DOHH2 (cell line): ENCODE results near the gene PPIB.
A peak's percentile ranks its signal among the peaks of the same experiment; 100 is the strongest.

ENCODE experiments used
- H3F3A ChIP-seq: fragments of 200-600 bp; sonication (generic), shearing (Covaris generic); 2 replicates; pipeline ENCODE4 v1.6.0; 2016; ENCODE audit warnings: antibody characterized with exemption, mild to moderate bottlenecking; ENCODE audit not compliant: control insufficient read depth, insufficient read depth
- H3K27ac ChIP-seq: fragments of 200-600 bp; sonication (generic); 2 replicates; pipeline ENCODE4 v1.5.1; 2014; ENCODE audit warnings: low read depth, mild to moderate bottlenecking, low read length, moderate library complexity
- H3K27me3 ChIP-seq: fragments of 200-600 bp; sonication (generic); 2 replicates; pipeline ENCODE4 v1.6.1; 2014; ENCODE audit warnings: mild to moderate bottlenecking, low read length, mixed read lengths; ENCODE audit not compliant: control insufficient read depth
- H3K36me3 ChIP-seq: fragments of 200-600 bp; sonication (generic); 2 replicates; pipeline ENCODE4 v1.6.1; 2014; ENCODE audit warnings: mild to moderate bottlenecking, low read length, moderate library complexity, mixed read lengths; ENCODE audit not compliant: control insufficient read depth
- H3K4me1 ChIP-seq: fragments of 200-600 bp; sonication (generic); 2 replicates; pipeline ENCODE4 v1.6.1; 2014; ENCODE audit warnings: mild to moderate bottlenecking, low read length, mixed read lengths; ENCODE audit not compliant: control insufficient read depth
- H3K4me2 ChIP-seq: fragments of 200-600 bp; sonication (generic); 2 replicates; pipeline ENCODE4 v1.6.0; 2014; ENCODE audit warnings: mild to moderate bottlenecking, low read length, moderate library complexity
- H3K4me3 ChIP-seq: fragments of 200-600 bp; sonication (generic); 2 replicates; pipeline ENCODE4 v1.5.1; 2014; ENCODE audit warnings: mild to moderate bottlenecking, low read length, mixed read lengths
- H3K79me2 ChIP-seq: fragments of 200-600 bp; sonication (generic); 2 replicates; pipeline ENCODE4 v1.6.1; 2014; ENCODE audit warnings: mild to moderate bottlenecking, low read length, mixed read lengths; ENCODE audit not compliant: control insufficient read depth
- H3K9me2 ChIP-seq: fragments of 200-600 bp; sonication (generic); replicated peaks from 2 replicates; pipeline ENCODE4 v1.6.1; 2014; ENCODE audit warnings: mild to moderate bottlenecking, low read length, mixed read lengths; ENCODE audit not compliant: control insufficient read depth
- H3K9me3 ChIP-seq: fragments of 200-600 bp; sonication (generic); 2 replicates; pipeline ENCODE4 v1.6.1; 2014; ENCODE audit warnings: antibody characterized with exemption, low read length, mixed read lengths; ENCODE audit not compliant: control insufficient read depth, insufficient read depth
- H4K20me1 ChIP-seq: fragments of 200-600 bp; sonication (generic); 2 replicates; pipeline ENCODE4 v1.6.0; 2014; ENCODE audit warnings: low read depth, mild to moderate bottlenecking, antibody characterized with exemption, low read length, moderate library complexity; ENCODE audit not compliant: control insufficient read depth, insufficient read depth
- EZH2phosphoT487 ChIP-seq: fragments of 200-600 bp; sonication (generic); IDR thresholded peaks from 2 replicates; pipeline ENCODE4 v1.6.1; 2017; ENCODE audit warnings: borderline replicate concordance, mild to moderate bottlenecking, antibody characterized with exemption, low read length, moderate library complexity, mixed read lengths
- TF ChIP-seq, protein P1 (sequence below): fragments of 200-600 bp; sonication (generic); IDR thresholded peaks from one replicate; pipeline ENCODE4 v1.5.1; 2014; ENCODE audit warnings: antibody characterized with exemption, mild to moderate bottlenecking, low read depth, low read length; ENCODE audit not compliant: poor library complexity, severe bottlenecking

The PPIB gene

DNA sequence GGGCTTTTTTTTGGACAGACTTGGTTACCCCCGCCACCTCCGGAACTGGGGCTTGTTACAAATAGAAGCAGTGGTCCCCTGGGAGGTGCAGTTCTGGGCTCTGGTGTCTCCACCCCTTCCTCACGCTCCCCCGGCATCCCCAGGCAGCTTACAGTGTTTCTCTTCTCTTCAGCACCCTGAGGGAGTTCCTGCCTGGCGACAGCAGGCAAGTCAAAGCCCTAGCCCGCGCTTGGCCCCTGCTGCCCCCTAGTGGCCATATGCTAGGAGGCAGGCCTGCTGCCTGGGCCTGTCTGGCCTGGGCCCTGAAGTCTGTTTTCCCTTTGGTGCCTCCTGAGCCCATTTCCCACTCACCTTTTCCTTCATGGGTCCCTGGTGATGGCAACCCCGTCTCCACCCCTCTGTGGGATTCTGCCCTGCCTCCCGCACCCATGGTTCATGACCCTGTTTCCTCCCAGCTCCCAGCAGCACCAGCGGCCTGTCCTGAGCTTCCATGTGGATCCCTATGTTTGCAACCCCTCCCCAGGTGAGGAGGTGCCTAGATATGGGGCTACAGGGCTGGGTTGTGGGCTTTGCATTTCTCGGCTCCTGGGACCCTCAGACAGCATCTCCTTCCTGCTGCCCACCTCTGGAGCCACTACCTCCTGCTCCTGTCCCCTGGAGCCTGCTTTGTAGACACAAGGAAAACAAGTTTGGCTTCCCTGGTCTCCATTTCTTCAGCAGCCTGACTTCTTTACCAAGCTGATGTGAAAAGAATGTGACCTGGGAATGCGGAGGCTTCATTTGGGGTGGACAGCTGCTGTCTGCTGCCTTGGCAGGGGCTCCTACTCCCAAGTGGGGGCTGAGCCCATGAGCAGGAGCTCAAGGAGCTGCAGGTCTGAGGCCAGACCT, 9.1 kb downstream of the PPIB start:
- Histone ChIP-seq H3K36me3 (peaks cover 54% of the 10 kb centered on the region), H3K4me3 (peak overlapping the region; percentile 92), H3K4me2 (peak overlapping the region; percentile 79)

DNA sequence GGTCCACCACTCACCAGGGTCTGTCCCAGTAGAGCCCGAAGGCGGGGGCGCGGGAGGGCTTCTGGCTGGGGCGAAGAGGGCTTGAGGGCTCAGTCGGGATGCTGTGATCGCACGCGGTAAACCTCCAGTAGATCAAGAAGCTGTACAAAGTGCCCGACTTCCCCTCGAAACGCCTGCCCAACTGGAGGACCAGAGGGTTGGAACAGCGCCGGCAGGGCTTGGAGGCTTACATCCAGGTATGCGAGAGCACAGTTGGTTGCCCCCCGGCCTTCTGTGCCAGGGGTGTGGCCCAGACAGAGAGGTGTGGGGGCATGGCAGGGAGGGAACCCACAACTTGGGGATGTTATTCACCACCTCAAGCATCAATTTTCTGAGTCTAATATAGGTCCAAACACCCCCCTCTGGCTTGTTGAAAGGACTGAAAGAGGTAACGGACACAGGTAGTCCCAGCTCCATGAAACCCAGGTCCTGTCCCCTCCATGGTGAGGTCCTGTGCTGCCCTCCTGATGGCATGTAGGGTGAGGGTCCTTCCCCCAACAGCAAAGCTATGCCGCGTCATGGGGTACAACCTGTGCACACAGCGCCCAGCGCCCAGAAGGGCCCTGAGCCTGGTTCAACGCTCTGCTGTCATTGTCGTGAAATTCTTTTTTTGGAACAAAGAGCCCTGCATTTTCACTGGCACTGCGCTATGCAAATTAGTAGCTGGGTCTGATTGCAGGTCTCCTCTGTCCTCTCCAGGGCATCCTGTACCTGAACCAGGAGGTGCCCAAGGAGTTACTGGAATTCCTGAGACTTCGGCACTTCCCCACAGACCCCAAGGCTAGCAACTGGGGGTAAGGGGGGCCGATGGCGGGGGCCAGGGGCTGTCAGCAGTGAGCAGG, 10.1 kb downstream of the PPIB start:
- Histone ChIP-seq H3K36me3 (peaks cover 45% of the 10 kb centered on the region), H3K4me3 (peak overlapping the region; percentile 92), H3K27ac (peak overlapping the region; percentile 69), H3K9me3 (no peaks in the 10 kb centered on the region), H3K79me2 (peaks cover 25% of the 10 kb centered on the region), H3F3A (peaks cover 38% of the 10 kb centered on the region), H3K4me1 (peaks cover 49% of the 10 kb centered on the region), H3K9me2 (no peaks in the 10 kb centered on the region), H3K27me3 (no peaks in the 10 kb centered on the region), H4K20me1 (no peaks in the 10 kb centered on the region), H3K4me2 (peak overlapping the region; percentile 79)
- TF ChIP-seq EZH2phosphoT487, result no peak
- TF ChIP-seq, protein P1, sequence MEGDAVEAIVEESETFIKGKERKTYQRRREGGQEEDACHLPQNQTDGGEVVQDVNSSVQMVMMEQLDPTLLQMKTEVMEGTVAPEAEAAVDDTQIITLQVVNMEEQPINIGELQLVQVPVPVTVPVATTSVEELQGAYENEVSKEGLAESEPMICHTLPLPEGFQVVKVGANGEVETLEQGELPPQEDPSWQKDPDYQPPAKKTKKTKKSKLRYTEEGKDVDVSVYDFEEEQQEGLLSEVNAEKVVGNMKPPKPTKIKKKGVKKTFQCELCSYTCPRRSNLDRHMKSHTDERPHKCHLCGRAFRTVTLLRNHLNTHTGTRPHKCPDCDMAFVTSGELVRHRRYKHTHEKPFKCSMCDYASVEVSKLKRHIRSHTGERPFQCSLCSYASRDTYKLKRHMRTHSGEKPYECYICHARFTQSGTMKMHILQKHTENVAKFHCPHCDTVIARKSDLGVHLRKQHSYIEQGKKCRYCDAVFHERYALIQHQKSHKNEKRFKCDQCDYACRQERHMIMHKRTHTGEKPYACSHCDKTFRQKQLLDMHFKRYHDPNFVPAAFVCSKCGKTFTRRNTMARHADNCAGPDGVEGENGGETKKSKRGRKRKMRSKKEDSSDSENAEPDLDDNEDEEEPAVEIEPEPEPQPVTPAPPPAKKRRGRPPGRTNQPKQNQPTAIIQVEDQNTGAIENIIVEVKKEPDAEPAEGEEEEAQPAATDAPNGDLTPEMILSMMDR, result no peak

More for the DNA sequence above, 9.1 kb downstream of the PPIB start:
- H3K27ac ChIP-seq, result peak overlapping the region; percentile 69
- H3K4me1 ChIP-seq, result peaks cover 59% of the 10 kb centered on the region
- H4K20me1 ChIP-seq, result peaks cover 2% of the 10 kb centered on the region; the same call in 1 of the 2 replicates
- peaks cover 36% of the 10 kb centered on the region for H3F3A ChIP-seq
- peaks cover 28% of the 10 kb centered on the region for H3K79me2 ChIP-seq
- TF ChIP-seq, protein P1, result peak; percentile 99
- TF ChIP-seq EZH2phosphoT487, result no peak
- no peaks in the 10 kb centered on the region for H3K9me2 ChIP-seq
- H3K27me3 ChIP-seq, result no peaks in the 10 kb centered on the region
- H3K9me3 ChIP-seq, result no peaks in the 10 kb centered on the region

GRCh38 chr15:64151727-64152506, 10.9 kb downstream of the PPIB start, which contains the start of gene SNX22:
Gene SNX22, plus strand, starts transcription at chr15:64151731. Its CDS starts 45 bp downstream, at chr15:64151776.
- peaks cover 25% of the 10 kb centered on the region for H3K79me2 ChIP-seq
- H3K4me3 ChIP-seq, result peak within 1 kb of the TSS; percentile 92
- TF ChIP-seq EZH2phosphoT487, result no peak
- TF ChIP-seq, protein P1, result no peak
- H3K9me3 ChIP-seq, result no peaks in the 10 kb centered on the region
- H3K27ac ChIP-seq, result peak within 1 kb of the TSS; percentile 69
- peak within 1 kb of the TSS; percentile 79 for H3K4me2 ChIP-seq
- peaks cover 47% of the 10 kb centered on the region for H3K4me1 ChIP-seq
- H3K9me2 ChIP-seq, result no peaks in the 10 kb centered on the region
- no peaks in the 10 kb centered on the region for H4K20me1 ChIP-seq
- no peaks in the 10 kb centered on the region for H3K27me3 ChIP-seq
- peaks cover 32% of the 10 kb centered on the region for H3F3A ChIP-seq
- H3K36me3 ChIP-seq, result peaks cover 36% of the 10 kb centered on the region
